ENCODE measurements around the gene ADH1A.

The ADH1A gene

GRCh38 chr4:99290848-99291786 lies at the start of gene ADH1A:
TSS of gene ADH1A (minus strand) at chr4:99290985. CDS start at chr4:99290914, 71 bp downstream.
- H3K36me3 ChIP-seq (ENCODE audit: insufficient read depth, low read length): no peaks in the 10 kb centered on the region
- no peaks in the 10 kb centered on the region for H4K20me1 ChIP-seq (ENCODE audit: insufficient read depth, low read length)
- H3K27me3 ChIP-seq (ENCODE audit: insufficient read depth, low read length, poor library complexity): no peaks in the 10 kb centered on the region
- no peaks in the 10 kb centered on the region for H3K79me2 ChIP-seq (ENCODE audit: insufficient read depth, low read length)
- no peak for DNase-seq
- ATAC-seq (ENCODE audit: insufficient read depth, low read depth): no peak
- no peaks in the 10 kb centered on the region for H3K4me1 ChIP-seq (ENCODE audit: insufficient read depth, low read length)
- no peak within 1 kb of the TSS for H3K4me2 ChIP-seq (ENCODE audit: insufficient read depth, low read length)
- no peak within 1 kb of the TSS for H3K4me3 ChIP-seq (ENCODE audit: low read depth in 1 of 2, low read length in 2 of 2)
- TF ChIP-seq EZH2 (IDR thresholded peaks at IDR 0.05; ENCODE audit: borderline replicate concordance, low read depth, low read length, severe bottlenecking): no peak
- no peak for TF ChIP-seq CTCF (IDR thresholded peaks at IDR 0.05; ENCODE audit: borderline replicate concordance, extremely low read depth, low read length, poor library complexity, severe bottlenecking)
- H2AFZ ChIP-seq (ENCODE audit: low read depth, low read length): no peak within 1 kb of the TSS
- no peak within 1 kb of the TSS for H3K9ac ChIP-seq (ENCODE audit: low read depth, low read length)
- H3K9me3 ChIP-seq (ENCODE audit: insufficient read depth, low read length, severe bottlenecking): no peaks in the 10 kb centered on the region
- no peak within 1 kb of the TSS for H3K27ac ChIP-seq (ENCODE audit: low read length)

GRCh38 chr4:99339172-99339571 lies 48.4 kb upstream of the ADH1A start:
- H3K27ac ChIP-seq (ENCODE audit: low read length): no peak overlapping the region
- no peak overlapping the region for H3K9ac ChIP-seq (ENCODE audit: low read depth, low read length)
- no peaks in the 10 kb centered on the region for H3K9me3 ChIP-seq (ENCODE audit: insufficient read depth, low read length, severe bottlenecking)
- DNase-seq (no peak), ATAC-seq (ENCODE audit: insufficient read depth, low read depth) (no peak)
- H3K27me3 ChIP-seq (ENCODE audit: insufficient read depth, low read length, poor library complexity): no peaks in the 10 kb centered on the region
- H3K4me3 ChIP-seq (ENCODE audit: low read depth in 1 of 2, low read length in 2 of 2): no peak overlapping the region
- H3K4me1 ChIP-seq (ENCODE audit: insufficient read depth, low read length): no peaks in the 10 kb centered on the region
- H4K20me1 ChIP-seq (ENCODE audit: insufficient read depth, low read length): no peaks in the 10 kb centered on the region
- no peak for TF ChIP-seq EZH2 (IDR thresholded peaks at IDR 0.05; ENCODE audit: borderline replicate concordance, low read depth, low read length, severe bottlenecking)
- TF ChIP-seq CTCF (IDR thresholded peaks at IDR 0.05; ENCODE audit: borderline replicate concordance, extremely low read depth, low read length, poor library complexity, severe bottlenecking): no peak
- no peaks in the 10 kb centered on the region for H3K79me2 ChIP-seq (ENCODE audit: insufficient read depth, low read length)
- H2AFZ ChIP-seq (ENCODE audit: low read depth, low read length): no peak overlapping the region
- no peaks in the 10 kb centered on the region for H3K36me3 ChIP-seq (ENCODE audit: insufficient read depth, low read length)
- no peak overlapping the region for H3K4me2 ChIP-seq (ENCODE audit: insufficient read depth, low read length)

GRCh38 chr4:99336553-99336952 lies 45.8 kb upstream of the ADH1A start:
- H3K4me2 ChIP-seq (ENCODE audit: insufficient read depth, low read length): no peak overlapping the region
- no peaks in the 10 kb centered on the region for H3K79me2 ChIP-seq (ENCODE audit: insufficient read depth, low read length)
- H3K9ac ChIP-seq (ENCODE audit: low read depth, low read length): no peak overlapping the region
- ATAC-seq (ENCODE audit: insufficient read depth, low read depth) (no peak), DNase-seq (no peak)
- no peaks in the 10 kb centered on the region for H3K9me3 ChIP-seq (ENCODE audit: insufficient read depth, low read length, severe bottlenecking)
- no peak overlapping the region for H2AFZ ChIP-seq (ENCODE audit: low read depth, low read length)
- no peak overlapping the region for H3K27ac ChIP-seq (ENCODE audit: low read length)
- no peaks in the 10 kb centered on the region for H3K4me1 ChIP-seq (ENCODE audit: insufficient read depth, low read length)
- no peaks in the 10 kb centered on the region for H4K20me1 ChIP-seq (ENCODE audit: insufficient read depth, low read length)
- H3K27me3 ChIP-seq (ENCODE audit: insufficient read depth, low read length, poor library complexity): no peaks in the 10 kb centered on the region
- TF ChIP-seq EZH2 (IDR thresholded peaks at IDR 0.05; ENCODE audit: borderline replicate concordance, low read depth, low read length, severe bottlenecking) (no peak), CTCF (IDR thresholded peaks at IDR 0.05; ENCODE audit: borderline replicate concordance, extremely low read depth, low read length, poor library complexity, severe bottlenecking) (no peak)
- no peaks in the 10 kb centered on the region for H3K36me3 ChIP-seq (ENCODE audit: insufficient read depth, low read length)
- H3K4me3 ChIP-seq (ENCODE audit: low read depth in 1 of 2, low read length in 2 of 2): no peak overlapping the region

All from DND-41 (cell line).